Activated B cell treated with CpG ODN at 0.5 μM for 24 hours (primary cell): ENCODE results near the gene CELA3B. TPM values are rescaled to one million over a fixed set of nuclear protein-coding genes. Genes with fewer than 3 reads are reported as not detected.
A peak's percentile ranks its signal among the peaks of the same experiment; 100 is the strongest.

Source experiments
- ATAC-seq: fragments of 200-7000 bp; cut with Tn5 transposase; one replicate; pipeline ENCODE4 v1.10.0; 2021; ENCODE audit warnings: low read depth, mild to moderate bottlenecking, moderate library complexity
- CTCF ChIA-PET: fragments of 350-600 bp; sonication (Branson Sonifier 250); formaldehyde crosslinking; loops from one replicate; lab custom pipeline; 2021; ENCODE audit warnings: antibody characterized with exemption; lab: Charles Lee
- POLR2A ChIA-PET: fragments of 350-600 bp; sonication (Branson Sonifier 250); formaldehyde crosslinking; loops from one replicate; lab custom pipeline; 2021; ENCODE audit warnings: antibody characterized with exemption; lab: Charles Lee
- DNase-seq: peaks from one replicate; pipeline ENCODE4 v3.0.0; 2022
- H3K27ac Mint-ChIP-seq: one replicate; pipeline ENCODE4 v1.8.0; 2020; ENCODE audit warnings: mixed read lengths
- H3K27me3 Mint-ChIP-seq: one replicate; pipeline ENCODE4 v1.8.0; 2021; ENCODE audit warnings: mixed read lengths
- H3K36me3 Mint-ChIP-seq: one replicate; pipeline ENCODE4 v1.8.0; 2021; ENCODE audit warnings: low read depth, mixed read lengths
- H3K4me1 Mint-ChIP-seq: one replicate; pipeline ENCODE4 v1.8.0; 2021; ENCODE audit warnings: mixed read lengths
- H3K4me3 Mint-ChIP-seq: one replicate; pipeline ENCODE4 v1.8.0; 2020; ENCODE audit warnings: mild to moderate bottlenecking, mixed read lengths
- H3K9me3 Mint-ChIP-seq: one replicate; pipeline ENCODE4 v1.8.0; 2020; ENCODE audit warnings: mixed read lengths
- CTCF ChIP-seq: fragments of 200-600 bp; IDR thresholded peaks from one replicate; pipeline ENCODE4 v1.8.0; 2022; ENCODE audit warnings: antibody characterized with exemption, mild to moderate bottlenecking
- intact Hi-C: fragments of 100-400 bp; cut with micrococcal nuclease; formaldehyde crosslinking; loops from one replicate; pipeline ENCODE4 v1.15.1; 2024
- total RNA-seq: library from RNA; stranded (reverse); gene quantifications from 2 replicates; pipeline ENCODE4 v1.2.3, GENCODE V29; 2022

CELA3B gene
- total RNA-seq, 1 donor from 2014 or later, result not detected

- DNase-seq (no peak), ATAC-seq (peak; percentile 17)
- ChIA-PET POLR2A (no interaction called here), CTCF (no interaction called here)
- H3K4me1 Mint-ChIP-seq, result peaks cover 7% of the 10 kb centered on the region
- no peak for TF ChIP-seq CTCF
- peak overlapping the region; percentile 60 for H3K4me3 Mint-ChIP-seq
- H3K36me3 Mint-ChIP-seq, result peaks cover 1% of the 10 kb centered on the region
- H3K27ac Mint-ChIP-seq, result no peak overlapping the region
- intact Hi-C loops, result loop anchor here (10.0 kb wide), 1 partner anchor 122 kb away; the partner anchor contains the start of gene LDLRAD2
- no peaks in the 10 kb centered on the region for H3K9me3 Mint-ChIP-seq
- peaks cover 26% of the 10 kb centered on the region for H3K27me3 Mint-ChIP-seq
Observed at GRCh38 chr1:21936366-21937031, 40.3 kb upstream of the CELA3B start.

- peaks cover 26% of the 10 kb centered on the region for H3K27me3 Mint-ChIP-seq
- DNase-seq, result no peak
- peaks cover 7% of the 10 kb centered on the region for H3K4me1 Mint-ChIP-seq
- H3K36me3 Mint-ChIP-seq, result peaks cover 1% of the 10 kb centered on the region
- H3K4me3 Mint-ChIP-seq, result peak within 1 kb of the TSS; percentile 84
- H3K9me3 Mint-ChIP-seq, result no peaks in the 10 kb centered on the region
- peak within 1 kb of the TSS; percentile 27 for H3K27ac Mint-ChIP-seq
- ChIA-PET CTCF (no interaction called here), POLR2A (no interaction called here)
- TF ChIP-seq CTCF, result no peak
- no peak for ATAC-seq
- intact Hi-C loops, result loop anchor here (10.0 kb wide), 1 partner anchor 122 kb away; the partner anchor contains the start of gene LDLRAD2
Observed at GRCh38 chr1:21937034-21937371, 39.8 kb upstream of the CELA3B start, which contains the start of gene HSPG2. Gene HSPG2 (minus strand): TSS chr1:21937310. CDS start chr1:21937217, 93 bp downstream.

- H3K9me3 Mint-ChIP-seq, result no peaks in the 10 kb centered on the region
- TF ChIP-seq CTCF, result no peak
- ATAC-seq (peak; percentile 95), DNase-seq (peak; percentile 71)
- H3K4me1 Mint-ChIP-seq, result peaks cover 7% of the 10 kb centered on the region
- peaks cover 1% of the 10 kb centered on the region for H3K36me3 Mint-ChIP-seq
- H3K27me3 Mint-ChIP-seq, result peaks cover 24% of the 10 kb centered on the region
- H3K27ac Mint-ChIP-seq, result peak overlapping the region; percentile 27
- ChIA-PET CTCF (no interaction called here), POLR2A (interaction anchor here (1.1 kb wide), 1 partner anchor 28 kb away, joined by 3 read pairs; no protein-coding TSS in a partner anchor)
- peak overlapping the region; percentile 84 for H3K4me3 Mint-ChIP-seq
- intact Hi-C loops, result loop anchor here (10.0 kb wide), 1 partner anchor 123 kb away; the partner anchor contains the start of gene LDLRAD2
Observed at GRCh38 chr1:21937372-21938121, 39.3 kb upstream of the CELA3B start.

GRCh38 chr1:21938732-21939538 lies 37.9 kb upstream of the CELA3B start:
- Mint-ChIP-seq H3K27me3 (peaks cover 22% of the 10 kb centered on the region), H3K36me3 (peaks cover 1% of the 10 kb centered on the region), H3K27ac (no peak overlapping the region), H3K4me1 (peaks cover 7% of the 10 kb centered on the region), H3K4me3 (peak overlapping the region; percentile 84), H3K9me3 (no peaks in the 10 kb centered on the region)
- ATAC-seq, result no peak
- no peak for DNase-seq
- no peak for TF ChIP-seq CTCF
- ChIA-PET CTCF (no interaction called here), POLR2A (interaction anchor here (2.0 kb wide), 1 partner anchor 86 kb away, joined by 5 read pairs; no protein-coding TSS in a partner anchor)
- intact Hi-C loops, result loop anchor here (10.0 kb wide), 1 partner anchor 124 kb away; the partner anchor contains the start of gene LDLRAD2
